ENCODE measurements around the gene GRB10. TPM values are rescaled to one million over a fixed set of nuclear protein-coding genes. Genes with fewer than 3 reads are reported as not detected.

The GRB10 gene
- total and polyA plus RNA-seq, 2 of the 8 experiments (the other 6 are each of a cell fraction or from before 2014, with no cell fraction given): 35.7 to 97.0 TPM

DNA sequence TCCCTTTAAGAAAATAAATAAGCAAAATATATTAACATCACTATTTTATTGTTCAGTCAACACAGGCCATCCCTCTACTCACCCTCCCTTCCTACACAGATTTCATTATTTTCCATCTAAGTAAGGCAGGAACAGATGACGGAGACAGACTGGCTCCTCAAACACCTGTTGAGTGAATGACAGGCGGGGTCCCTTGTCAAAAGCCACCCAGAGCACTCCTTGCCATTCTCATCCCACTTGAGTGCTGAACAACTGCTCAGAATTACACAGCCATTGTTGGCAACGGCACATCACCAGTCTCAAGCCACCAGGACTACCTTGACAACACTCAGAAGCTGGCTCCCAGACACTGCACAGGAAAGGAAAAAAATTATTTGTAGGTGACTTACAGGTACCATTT, 3.3 kb downstream of the GRB10 start (continued):
- TF ChIP-seq, protein P1, sequence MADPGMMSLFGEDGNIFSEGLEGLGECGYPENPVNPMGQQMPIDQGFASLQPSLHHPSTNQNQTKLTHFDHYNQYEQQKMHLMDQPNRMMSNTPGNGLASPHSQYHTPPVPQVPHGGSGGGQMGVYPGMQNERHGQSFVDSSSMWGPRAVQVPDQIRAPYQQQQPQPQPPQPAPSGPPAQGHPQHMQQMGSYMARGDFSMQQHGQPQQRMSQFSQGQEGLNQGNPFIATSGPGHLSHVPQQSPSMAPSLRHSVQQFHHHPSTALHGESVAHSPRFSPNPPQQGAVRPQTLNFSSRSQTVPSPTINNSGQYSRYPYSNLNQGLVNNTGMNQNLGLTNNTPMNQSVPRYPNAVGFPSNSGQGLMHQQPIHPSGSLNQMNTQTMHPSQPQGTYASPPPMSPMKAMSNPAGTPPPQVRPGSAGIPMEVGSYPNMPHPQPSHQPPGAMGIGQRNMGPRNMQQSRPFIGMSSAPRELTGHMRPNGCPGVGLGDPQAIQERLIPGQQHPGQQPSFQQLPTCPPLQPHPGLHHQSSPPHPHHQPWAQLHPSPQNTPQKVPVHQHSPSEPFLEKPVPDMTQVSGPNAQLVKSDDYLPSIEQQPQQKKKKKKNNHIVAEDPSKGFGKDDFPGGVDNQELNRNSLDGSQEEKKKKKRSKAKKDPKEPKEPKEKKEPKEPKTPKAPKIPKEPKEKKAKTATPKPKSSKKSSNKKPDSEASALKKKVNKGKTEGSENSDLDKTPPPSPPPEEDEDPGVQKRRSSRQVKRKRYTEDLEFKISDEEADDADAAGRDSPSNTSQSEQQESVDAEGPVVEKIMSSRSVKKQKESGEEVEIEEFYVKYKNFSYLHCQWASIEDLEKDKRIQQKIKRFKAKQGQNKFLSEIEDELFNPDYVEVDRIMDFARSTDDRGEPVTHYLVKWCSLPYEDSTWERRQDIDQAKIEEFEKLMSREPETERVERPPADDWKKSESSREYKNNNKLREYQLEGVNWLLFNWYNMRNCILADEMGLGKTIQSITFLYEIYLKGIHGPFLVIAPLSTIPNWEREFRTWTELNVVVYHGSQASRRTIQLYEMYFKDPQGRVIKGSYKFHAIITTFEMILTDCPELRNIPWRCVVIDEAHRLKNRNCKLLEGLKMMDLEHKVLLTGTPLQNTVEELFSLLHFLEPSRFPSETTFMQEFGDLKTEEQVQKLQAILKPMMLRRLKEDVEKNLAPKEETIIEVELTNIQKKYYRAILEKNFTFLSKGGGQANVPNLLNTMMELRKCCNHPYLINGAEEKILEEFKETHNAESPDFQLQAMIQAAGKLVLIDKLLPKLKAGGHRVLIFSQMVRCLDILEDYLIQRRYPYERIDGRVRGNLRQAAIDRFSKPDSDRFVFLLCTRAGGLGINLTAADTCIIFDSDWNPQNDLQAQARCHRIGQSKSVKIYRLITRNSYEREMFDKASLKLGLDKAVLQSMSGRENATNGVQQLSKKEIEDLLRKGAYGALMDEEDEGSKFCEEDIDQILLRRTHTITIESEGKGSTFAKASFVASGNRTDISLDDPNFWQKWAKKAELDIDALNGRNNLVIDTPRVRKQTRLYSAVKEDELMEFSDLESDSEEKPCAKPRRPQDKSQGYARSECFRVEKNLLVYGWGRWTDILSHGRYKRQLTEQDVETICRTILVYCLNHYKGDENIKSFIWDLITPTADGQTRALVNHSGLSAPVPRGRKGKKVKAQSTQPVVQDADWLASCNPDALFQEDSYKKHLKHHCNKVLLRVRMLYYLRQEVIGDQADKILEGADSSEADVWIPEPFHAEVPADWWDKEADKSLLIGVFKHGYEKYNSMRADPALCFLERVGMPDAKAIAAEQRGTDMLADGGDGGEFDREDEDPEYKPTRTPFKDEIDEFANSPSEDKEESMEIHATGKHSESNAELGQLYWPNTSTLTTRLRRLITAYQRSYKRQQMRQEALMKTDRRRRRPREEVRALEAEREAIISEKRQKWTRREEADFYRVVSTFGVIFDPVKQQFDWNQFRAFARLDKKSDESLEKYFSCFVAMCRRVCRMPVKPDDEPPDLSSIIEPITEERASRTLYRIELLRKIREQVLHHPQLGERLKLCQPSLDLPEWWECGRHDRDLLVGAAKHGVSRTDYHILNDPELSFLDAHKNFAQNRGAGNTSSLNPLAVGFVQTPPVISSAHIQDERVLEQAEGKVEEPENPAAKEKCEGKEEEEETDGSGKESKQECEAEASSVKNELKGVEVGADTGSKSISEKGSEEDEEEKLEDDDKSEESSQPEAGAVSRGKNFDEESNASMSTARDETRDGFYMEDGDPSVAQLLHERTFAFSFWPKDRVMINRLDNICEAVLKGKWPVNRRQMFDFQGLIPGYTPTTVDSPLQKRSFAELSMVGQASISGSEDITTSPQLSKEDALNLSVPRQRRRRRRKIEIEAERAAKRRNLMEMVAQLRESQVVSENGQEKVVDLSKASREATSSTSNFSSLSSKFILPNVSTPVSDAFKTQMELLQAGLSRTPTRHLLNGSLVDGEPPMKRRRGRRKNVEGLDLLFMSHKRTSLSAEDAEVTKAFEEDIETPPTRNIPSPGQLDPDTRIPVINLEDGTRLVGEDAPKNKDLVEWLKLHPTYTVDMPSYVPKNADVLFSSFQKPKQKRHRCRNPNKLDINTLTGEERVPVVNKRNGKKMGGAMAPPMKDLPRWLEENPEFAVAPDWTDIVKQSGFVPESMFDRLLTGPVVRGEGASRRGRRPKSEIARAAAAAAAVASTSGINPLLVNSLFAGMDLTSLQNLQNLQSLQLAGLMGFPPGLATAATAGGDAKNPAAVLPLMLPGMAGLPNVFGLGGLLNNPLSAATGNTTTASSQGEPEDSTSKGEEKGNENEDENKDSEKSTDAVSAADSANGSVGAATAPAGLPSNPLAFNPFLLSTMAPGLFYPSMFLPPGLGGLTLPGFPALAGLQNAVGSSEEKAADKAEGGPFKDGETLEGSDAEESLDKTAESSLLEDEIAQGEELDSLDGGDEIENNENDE (IDR thresholded peaks at IDR 0.05; ENCODE audit: insufficient replicate concordance, low read length): no peak
- TF ChIP-seq, protein P2, sequence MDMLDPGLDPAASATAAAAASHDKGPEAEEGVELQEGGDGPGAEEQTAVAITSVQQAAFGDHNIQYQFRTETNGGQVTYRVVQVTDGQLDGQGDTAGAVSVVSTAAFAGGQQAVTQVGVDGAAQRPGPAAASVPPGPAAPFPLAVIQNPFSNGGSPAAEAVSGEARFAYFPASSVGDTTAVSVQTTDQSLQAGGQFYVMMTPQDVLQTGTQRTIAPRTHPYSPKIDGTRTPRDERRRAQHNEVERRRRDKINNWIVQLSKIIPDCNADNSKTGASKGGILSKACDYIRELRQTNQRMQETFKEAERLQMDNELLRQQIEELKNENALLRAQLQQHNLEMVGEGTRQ (IDR thresholded peaks at IDR 0.05; ENCODE audit: low read length): no peak
- TF ChIP-seq EZH2 (IDR thresholded peaks at IDR 0.05; ENCODE audit: low read depth, low read length, severe bottlenecking) (no peak), FOSL1 (IDR thresholded peaks at IDR 0.05; ENCODE audit: insufficient read depth, low read depth, low read length) (no peak), JUN (IDR thresholded peaks at IDR 0.05; ENCODE audit: low read depth, low read length) (no peak)

All from H1 (cell line).